Ecto neural progenitor cell (in vitro differentiated cells): ENCODE data around the gene DDX54.
"Not testable (repeated sequence)": the region's sequence is repeated elsewhere in the genome, so short reads cannot be mapped to it uniquely, and the experiment has no call there.

Experiments used
- DNase-seq: peaks from one replicate; pipeline ENCODE4 v3.0.0-alpha.2; 2018; ENCODE audit warnings: low spot score

DDX54 gene

DNA sequence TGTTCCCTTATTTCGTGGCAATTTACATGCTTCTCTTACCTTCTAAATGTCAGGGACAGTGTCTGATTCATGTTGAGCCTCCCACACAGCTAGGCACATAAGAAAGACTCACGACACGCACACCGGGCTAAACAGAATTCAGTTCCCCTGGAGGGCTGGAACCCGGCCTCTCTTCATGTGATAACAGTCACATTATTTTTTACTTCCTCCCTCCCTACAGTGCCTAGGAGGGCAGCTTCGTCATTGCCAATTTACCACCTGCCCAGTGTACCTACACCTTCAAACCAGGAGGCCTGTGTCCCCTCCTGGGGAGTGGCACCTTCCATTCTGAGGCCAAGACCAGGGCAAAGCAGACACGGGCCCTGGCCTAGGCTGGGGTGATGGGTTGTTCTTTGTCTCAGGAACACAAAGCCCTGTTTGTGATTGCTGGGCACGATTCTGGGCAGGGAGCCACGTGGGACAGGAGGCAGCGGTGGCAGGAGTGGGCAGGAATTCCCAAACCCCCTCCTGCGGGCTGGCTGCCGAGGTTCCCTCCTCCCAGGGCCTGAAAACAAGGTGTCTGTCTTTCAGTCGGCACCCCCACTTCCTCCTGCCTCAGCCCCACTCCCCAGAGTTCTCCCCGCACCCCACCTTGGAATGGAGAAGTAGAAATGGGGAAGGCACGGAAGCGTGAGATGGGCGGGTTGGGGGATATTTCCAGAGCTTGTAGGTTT lies 42.9 kb downstream of the DDX54 start:
- no peak for DNase-seq

DNA sequence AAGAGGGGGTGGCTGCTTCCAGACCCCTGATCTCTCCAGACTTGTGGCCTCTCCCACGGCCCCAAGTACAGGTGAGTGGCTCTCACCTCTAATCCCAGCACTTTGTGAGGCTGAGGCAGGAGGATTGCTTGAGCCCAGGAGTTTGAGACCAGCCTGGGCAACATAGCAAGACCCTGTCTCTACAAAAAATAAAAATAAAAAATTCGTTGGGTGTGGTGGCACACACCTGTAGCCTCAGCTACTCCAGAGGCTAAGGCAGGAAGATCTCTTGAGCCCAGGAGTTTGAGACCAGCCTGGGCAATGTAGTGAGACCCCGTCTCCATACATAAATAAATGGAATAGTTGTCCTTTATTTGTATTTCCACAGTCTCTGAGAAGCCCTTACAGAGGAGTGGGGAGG lies 43.6 kb downstream of the DDX54 start:
- DNase-seq = not testable (repeated sequence)

DNA sequence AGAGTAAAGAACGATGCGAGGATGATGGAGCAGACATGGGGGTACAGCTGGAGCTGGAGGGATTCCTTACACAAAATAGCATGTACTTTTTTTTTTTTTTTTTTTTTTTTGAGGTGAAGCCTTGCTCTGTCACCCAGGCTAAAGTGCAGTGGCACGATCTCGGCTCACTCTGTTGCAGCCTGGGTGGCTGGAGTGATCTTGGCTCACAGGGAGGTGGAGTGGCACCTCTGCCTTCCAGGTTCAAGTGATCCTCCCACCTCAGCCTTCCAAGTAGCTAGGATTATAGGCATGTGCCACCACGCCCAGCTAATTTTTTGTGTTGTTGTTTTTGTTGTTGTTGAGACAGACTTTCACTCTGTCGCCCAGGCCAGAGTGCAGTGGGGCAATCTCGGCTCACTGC lies 44.6 kb downstream of the DDX54 start:
- DNase-seq = no peak

DNA sequence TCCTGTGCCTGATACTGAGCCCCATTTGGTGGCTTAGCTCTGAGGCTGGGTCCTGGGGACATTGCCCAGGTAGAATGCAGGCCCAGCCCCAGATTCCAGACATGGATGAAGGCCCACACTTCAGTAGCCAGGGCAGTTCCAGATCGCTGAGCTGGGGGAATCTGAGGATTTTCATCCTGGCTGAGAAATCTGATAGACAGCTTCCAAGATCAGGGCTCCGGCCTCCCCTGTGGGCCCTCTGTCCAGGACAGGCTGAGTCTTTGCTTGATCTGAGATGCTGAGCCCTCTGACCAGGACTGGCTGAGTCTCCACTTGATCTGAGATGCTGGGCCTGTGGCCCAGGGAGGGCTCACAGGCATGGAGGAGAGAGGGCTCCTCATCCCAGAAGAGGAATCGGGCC lies 46.5 kb downstream of the DDX54 start:
- no peak for DNase-seq

DNA sequence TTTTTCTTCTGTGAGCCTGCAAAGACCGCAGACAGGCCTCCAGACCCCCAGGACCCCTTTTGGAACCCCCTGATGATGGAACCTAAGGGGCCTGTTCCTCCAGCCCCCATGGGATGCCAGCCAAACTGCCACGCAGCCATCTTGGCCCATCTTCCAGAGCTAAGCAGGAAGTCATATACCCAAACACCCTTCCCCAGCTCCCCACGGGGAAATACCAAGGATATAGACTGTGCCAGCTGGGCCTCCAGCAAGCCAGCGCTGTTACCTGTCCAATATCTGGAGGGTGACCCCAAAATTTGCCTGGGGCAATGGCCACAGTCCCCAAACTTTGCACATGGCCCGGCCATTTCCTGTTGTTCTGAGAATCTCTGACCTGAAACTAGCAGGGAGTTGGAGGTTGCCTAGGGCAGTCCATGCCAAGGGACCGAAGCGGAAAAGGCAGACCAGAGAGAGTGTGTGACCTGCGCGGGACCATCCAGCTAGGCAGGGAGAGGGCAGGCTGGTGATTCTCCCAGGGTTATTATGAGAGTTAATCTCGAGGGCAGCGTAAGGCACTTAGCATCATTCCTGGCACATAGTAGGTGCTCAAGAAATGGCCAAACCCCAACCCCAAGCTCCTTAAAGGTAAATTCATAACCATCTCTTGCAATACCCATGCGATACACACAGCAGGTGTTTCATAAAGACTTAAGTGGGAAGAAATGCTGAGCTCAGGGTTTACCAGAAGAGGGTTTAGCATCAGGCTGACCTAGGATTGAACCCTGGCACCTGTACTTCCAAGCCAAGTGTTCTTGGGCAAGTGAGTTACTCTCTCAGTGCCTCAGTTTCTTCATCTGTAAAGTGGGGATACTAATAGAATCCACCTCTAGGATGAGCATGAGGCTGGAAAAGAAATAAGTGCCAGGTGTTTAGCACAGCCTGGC lies 47.2 kb downstream of the DDX54 start:
- DNase-seq = no peak

DNA sequence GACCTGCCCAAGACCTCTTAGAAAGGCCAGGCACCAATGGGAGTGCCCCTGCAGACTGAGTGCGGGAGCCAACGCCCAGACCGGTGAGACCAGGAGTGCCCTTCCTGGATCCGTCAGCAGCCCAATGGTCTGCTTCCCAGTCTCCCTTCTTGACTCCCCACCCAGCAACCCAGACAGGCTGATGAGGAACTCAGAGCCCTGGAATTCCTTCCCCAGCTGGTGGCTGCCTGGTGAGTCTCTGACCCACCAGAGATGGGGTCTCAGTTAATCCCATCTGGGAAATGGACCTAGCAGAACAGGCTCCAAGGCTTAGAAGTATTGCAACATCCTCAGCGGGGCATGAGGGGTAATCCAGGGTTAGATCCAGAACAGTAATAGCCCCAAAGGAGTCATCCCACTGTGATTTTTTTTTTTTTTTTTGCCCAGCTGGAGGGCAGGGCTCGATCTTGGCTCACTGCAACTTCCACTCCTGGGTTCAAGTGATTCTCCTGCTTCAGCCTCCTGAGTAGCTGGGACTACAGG lies 48.2 kb downstream of the DDX54 start:
- no peak for DNase-seq

DNA sequence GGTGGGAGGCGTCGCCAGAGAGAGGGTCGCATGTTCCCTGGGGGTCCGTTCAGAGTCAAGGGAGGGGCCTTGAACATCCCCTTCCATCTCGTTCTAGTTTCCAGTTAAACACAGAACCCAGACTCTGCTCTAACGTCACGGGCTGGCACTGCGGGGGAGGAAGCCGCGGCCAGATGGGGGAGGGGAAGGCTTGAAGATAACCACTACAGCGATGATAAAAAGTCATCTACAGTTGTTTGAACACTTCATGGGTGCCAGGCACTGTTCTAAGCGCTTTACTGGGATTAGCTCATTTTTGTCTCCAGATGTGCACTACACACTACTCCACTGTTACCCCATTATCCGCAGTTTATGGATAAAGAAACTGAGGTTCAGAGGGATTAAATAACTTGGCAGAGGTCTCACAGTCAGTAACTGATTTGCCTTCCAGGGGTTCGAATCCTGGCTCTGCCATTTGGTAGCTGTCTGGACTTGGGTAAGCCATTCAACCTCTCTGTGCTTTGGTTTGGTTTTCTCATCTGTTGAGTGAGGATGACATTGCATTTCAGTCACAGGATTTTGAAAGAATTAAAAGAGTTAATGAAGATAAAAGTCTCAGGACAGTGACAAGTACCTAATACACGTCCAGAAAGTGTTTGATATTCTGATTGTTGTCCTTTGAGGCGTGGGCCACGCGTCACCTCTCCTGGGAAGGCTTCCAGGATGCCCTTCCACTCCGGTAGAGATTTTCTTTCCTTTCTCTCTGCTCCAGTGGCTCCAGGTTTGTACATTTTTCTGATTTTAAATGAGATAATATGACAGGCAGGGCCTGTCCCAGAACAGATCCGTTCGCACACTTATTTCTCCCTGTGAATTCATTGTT lies 48.9 kb downstream of the DDX54 start:
- DNase-seq = no peak

DNA sequence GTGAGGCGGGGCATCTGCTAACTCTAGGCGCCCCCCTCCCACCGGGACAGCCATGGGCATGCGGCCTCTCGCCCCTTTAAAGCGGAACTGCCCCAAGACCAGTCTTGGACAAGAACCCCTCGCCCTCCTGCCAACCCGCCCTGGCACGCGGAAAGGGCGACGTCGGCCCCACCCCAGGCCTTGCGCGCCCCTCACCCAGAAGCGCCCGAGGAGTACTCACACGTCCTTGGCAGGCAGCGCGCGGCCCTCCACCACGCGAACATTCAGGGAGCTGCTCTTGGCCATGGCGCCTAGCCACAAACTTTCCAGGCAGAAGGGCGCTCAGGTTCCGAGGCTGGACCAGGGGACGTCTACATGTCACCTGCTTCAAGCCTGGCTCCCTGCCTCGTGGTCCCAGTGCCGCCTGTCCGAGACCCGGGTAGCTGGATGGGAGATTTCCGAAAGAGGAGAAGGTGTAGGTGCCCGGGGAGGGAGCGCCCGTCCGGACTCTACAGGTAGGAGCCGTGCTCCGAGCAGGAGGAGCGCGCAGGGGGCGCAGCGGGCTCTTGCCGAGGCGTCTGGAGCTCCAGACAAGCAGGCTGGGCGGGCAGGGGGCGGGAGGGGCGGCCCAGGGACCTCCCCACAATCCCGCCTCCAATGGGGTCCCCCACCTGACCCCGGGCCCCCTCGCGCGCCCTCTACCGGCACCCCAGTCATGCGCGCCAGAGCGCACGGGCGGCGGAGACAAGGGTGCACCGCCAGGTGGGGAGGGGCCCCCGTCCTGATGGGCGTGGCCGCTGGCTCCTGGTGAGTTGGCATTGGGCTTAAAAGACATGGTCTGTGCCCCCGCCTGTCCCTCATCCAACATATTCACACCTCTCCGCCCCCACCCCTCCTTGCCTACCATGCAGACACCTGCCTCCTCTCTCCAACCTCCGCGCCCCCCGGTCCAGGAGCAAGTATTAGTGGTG lies 49.8 kb downstream of the DDX54 start, which contains the start of gene RASAL1:
Gene RASAL1 (minus strand): TSS at position 584 of the 950 bp plus-strand sequence. CDS start 299 bp downstream, at position 285.
- peak; percentile 89 for DNase-seq

DNA sequence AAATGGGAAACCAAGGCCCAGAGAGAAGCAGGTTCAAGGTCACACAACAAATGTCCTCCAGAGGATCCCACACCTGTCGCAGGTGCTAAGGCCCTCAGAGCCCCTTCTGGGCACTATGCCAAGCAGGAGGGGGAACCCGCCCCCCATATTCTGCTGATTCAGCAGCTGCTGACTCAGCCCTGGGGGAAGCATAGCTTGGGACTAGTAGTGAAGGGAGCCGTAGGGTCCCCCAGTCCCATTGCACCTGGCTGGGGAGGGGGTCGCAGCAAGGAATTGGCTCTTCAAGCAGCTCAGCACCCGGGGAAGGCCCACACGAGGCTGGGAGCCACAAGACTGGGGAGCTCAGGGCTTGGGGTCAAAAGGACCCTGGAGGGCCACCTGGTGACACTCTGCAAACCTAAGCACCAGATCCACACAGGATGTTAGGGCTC lies 50.7 kb downstream of the DDX54 start:
- DNase-seq = no peak

DNA sequence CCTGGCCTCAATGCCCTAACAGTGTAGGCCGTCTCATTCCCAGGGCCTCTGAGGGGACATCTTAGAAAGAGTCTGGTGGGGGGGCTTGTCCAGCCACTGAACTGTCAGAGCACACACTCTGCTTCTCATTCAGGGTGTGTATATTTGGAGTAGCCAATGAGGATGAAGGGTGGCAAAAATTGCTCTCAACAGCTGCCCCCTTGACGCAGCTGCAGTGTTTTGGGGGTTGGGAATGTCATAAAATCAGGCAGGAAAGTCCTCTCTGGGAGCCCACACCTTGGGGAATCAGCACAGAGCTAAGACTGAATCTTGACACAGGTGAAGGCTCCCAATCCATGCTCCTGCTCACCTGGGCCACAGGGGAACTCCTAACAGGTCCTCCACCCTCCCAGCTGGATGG lies 51.2 kb downstream of the DDX54 start:
- no peak for DNase-seq

DNA sequence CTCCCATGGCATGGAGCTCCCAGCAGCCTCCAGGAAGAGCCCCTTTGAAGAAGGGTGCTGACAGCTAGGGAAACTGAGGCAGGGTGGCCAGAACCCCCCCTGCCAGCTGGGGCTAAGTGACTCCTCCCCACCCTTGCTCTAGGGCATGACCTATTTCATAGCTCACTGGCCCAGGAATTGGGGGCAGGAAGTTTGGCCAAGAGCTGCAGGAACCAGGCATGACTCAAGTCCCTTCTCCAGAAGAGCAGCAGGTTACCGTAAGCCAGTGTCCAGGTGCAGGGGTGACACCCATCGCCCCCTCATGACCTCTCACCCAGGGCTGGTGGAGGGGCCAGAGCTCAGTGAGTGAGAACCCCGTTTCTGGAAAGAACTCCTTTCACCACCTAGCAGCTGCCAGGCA lies 51.6 kb downstream of the DDX54 start:
- DNase-seq = no peak

DNA sequence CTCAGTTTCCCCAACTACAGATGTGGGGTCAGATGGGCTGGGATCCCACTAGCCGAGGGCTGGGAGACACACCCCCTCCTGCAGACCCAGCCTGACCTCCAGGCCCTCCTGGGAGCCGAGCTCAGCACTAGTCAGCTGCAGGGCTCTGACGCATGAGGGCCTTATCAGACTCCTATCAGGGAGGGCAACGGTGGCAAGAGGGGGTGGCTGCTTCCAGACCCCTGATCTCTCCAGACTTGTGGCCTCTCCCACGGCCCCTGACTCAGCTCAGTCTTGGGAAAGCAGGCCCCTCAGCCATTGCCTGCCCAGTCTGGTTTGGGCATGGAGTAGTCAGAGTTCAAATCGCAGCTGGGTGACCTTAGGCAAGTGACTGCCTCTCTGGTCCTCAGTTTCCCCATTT lies 52.2 kb downstream of the DDX54 start:
- no peak for DNase-seq

DNA sequence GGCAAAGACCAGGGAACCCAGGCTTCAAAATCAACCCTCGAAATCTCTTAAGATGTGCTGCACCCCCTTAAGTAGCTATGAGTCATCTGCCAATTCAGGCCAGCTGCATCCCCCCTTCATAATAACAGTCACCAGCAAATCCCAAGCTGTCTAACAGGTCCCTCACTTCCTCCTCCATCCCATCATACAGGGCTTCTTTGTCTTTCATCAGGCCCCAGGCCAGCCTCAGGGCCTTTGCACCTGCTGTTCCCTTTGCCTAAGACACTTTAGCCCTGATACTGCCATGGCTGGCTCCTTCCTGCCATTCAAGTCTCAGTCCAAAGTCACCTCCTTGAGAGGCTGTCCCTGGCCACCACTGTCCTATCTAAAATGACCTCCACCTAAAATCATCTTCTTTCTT lies 53.7 kb downstream of the DDX54 start:
- no peak for DNase-seq

DNA sequence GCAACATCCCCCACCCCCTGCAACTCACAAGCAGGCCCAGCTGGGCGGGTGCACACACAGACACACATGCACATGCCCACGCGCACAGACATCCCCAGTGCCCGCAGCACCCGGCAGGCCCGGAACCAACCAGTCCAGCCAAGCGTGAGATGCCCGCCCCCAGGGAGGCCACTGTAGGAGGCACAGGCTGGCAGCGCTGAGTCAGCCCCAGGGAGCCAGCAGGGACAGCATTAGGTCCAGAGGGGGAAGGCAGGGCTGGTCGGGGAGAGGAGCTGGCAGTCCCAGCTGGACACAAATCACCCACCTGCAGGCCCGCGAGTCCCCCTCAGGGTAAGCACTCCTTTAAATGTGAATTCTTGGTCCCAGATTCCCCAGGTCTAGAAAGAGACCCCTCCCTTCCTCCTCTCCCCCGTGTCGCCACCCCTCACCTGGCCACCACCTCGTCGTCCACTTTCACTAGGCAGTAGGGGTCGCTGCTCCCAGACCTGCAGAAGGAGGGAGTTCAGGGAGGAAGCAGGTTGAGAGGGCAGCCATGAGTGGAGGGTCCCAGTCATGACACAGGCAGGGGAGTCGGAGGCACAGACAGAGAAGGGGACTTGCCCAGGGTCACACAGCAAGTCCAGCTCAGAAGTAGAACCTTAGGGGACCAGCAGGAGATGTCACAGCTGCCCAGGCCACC lies 54.7 kb downstream of the DDX54 start:
- no peak for DNase-seq

DNA sequence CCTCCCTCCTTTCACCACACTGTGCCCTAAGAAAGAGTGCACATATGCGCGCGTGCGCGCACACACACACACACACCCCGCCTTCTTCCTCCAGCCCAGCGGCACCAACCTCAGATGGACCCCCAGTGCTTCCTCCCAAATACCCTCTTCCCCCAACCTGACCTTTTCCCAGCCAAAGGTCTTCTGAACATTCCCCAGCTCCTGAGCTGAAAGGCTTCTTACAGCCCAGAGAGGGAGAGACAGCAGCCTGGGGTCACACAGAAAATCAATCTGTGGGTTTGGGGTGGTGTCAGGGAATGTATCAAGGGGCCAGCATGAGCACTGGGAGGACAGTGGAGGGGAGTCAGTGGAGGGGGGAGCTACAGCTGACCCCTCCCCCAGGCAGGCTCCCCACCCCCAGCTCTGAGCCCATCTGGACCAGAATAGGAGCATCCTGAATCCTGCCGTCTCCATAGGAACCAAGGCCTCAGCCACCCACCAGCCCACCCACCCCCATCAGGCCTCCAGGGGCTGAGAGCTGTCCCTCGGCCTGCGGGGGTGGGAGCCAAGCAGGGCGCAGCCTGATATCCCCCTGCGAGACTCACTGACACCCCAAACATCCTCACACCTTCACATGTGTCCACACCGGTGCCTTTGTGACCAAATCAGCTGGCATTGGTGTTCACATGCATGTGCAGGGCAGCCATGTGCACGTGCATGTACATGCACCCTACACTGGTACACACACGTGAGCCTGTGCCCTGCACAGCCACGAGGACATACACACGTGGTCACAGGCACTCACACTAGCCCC lies 55.4 kb downstream of the DDX54 start:
- DNase-seq = no peak

DNA sequence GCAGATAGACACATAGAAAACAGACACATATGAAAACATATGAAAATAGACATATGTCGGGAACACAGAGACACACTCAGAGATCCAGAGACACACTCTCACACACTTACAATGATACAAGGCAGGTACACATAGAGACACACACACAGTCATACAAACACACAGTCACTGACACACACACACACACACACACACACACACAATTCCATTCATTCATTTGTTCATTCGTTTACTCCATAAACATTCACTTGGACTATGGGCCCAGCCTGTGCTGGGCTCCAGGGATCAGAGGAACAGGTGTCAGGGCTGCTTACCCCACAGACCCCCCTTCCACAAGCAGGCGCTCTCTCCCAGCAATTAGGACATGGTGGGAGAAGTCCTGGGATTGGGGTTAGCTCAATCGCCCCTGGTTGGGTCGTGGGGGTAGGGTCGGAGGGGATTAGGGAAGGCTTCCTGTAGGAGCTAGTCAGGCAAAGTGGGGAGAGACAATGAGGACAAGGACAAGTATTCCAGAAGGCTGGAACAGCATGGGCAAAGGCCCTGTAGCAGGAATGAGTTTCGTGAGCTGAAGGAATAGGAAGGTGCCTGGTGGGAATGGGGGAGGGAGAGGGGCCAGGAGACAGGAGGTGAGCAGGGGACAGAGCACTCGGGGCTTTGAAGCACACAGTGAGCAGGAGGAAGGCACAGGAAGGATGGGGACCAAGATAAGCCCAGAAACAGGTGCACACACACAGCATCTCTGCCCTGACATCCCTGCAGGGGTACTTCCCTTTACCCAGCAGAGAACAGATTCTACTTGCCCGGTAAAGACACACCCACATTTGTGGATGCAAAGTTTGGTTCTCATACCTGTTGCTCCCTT lies 56.2 kb downstream of the DDX54 start:
- no peak for DNase-seq

DNA sequence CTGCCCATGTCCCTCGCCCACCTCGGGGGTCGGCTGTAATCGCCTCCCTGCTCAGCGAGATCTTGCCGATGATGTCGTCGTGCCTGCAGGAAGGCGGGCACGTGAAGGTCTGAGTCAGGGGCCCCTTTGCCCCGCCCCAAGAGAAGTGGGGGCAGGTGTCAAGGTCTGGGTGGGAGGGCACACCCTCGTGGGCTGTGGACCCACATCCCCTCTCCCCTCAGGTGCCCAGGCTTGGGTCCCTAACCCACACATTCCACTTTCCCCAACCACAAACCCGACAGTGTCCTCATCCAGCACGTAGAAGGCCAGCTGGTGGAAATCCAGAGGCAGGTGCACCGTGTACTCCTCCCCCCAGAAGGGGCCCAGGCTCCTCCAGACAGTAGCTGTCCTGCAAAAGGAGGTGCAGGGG lies 57.5 kb downstream of the DDX54 start:
- DNase-seq = no peak

DNA sequence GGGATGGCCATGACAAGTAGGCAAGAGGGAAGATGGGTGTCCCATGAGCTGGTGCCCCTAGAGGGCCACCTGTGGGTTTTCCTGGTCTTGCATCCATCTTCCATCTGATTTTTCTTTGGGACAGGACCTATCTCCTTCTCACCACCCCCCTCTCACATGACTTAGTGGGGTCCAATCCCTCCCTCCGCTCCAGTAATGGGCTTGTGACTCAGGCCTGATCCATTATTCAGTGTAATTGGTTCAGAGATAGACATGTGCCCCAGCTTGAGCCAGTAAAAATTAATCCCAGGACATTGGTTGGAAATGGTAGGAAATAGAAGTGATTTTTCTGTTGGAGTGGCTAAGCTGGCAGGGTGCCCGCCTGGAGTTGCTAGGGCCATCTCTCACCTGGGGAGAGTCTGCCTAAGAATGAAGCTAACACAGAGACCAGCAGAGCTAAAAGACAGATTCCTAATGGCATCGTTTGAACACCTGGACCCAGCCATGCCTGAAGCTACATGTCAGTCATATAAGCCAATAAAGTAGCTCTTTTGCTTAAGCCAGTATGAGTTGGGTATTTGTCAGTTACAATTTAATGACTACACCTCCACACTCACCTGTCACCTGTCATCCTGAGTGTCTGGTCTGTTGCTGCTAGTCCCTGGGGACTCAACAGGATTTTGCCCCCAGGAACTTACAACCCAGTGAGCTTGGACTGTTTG lies 64.5 kb downstream of the DDX54 start:
- no peak for DNase-seq
